D721Med (cell line): ENCODE data around the gene HSD17B1.

Experiments used
- DNase-seq: peaks from one replicate; pipeline ENCODE4 v3.0.0; 2011; ENCODE audit warnings: low spot score; ENCODE audit not compliant: insufficient read length
- FAIRE-seq: peaks from 2 replicates; lab custom pipeline; 2011; peaks lifted over from hg19 to GRCh38; lab: Jason Lieb, UNC
- CTCF ChIP-seq: IDR thresholded peaks from 2 replicates; pipeline ENCODE4 v1.5.1; 2012; ENCODE audit warnings: mild to moderate bottlenecking, control low read depth; ENCODE audit not compliant: insufficient read depth; ENCODE audit errors: missing control alignments

The HSD17B1 gene

GRCh38 chr17:42578282-42578869 lies 25.7 kb downstream of the HSD17B1 start:
- FAIRE-seq: no peak
- DNase-seq: peak; percentile 75
- TF ChIP-seq CTCF: peak; percentile 93

GRCh38 chr17:42579794-42580551 lies 27.2 kb downstream of the HSD17B1 start:
- no peak for FAIRE-seq
- no peak for TF ChIP-seq CTCF
- no peak for DNase-seq

DNA sequence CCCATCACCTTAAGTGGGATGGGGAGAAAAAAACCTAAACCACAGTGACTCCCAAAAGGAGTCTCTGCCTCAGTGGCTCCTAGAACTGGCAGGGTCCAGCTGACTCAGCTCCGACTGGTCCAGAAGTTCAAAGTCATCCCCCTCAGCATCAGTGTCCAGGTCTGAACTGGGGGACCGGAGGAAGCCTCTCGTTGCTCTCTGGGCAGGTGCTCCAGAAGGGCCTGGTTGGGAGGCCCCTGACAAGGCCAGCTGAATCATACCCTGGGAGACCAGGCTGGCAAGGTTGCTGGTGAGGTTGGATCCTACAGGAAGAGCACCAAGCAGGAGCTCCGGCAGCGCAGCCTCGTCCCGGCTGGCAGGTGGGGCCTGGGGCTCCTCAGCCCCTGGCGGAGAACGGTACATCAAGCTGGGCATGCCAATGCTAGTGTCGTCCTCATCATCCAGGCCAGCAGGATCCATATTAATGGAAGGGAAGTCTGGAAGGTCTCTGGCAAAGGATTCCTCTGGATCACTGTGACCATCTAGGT lies 29.1 kb downstream of the HSD17B1 start:
- DNase-seq (no peak), FAIRE-seq (no peak)
- no peak for TF ChIP-seq CTCF

GRCh38 chr17:42584880-42585279 lies 32.2 kb downstream of the HSD17B1 start:
- no peak for TF ChIP-seq CTCF
- no peak for FAIRE-seq
- no peak for DNase-seq

DNA sequence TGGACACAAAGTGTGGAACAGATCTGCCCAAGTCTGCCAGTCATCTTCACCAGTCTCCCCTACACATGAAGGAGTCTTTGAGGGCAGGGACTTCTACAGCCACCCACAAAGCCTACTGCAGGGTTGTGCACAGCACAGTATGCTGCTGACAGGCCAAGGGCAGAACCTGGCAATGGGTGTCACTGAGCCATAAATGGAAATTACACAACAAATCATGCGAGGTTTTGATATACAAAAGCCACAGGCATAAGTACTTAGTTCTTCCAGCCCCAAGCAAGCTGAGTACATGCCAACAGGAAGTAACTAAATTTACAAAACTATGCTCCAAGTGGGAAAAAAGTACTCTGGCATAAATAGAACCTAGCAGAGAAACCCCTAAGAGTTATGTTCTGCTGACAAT lies 32.6 kb downstream of the HSD17B1 start:
- no peak for DNase-seq
- TF ChIP-seq CTCF: no peak
- FAIRE-seq: no peak

DNA sequence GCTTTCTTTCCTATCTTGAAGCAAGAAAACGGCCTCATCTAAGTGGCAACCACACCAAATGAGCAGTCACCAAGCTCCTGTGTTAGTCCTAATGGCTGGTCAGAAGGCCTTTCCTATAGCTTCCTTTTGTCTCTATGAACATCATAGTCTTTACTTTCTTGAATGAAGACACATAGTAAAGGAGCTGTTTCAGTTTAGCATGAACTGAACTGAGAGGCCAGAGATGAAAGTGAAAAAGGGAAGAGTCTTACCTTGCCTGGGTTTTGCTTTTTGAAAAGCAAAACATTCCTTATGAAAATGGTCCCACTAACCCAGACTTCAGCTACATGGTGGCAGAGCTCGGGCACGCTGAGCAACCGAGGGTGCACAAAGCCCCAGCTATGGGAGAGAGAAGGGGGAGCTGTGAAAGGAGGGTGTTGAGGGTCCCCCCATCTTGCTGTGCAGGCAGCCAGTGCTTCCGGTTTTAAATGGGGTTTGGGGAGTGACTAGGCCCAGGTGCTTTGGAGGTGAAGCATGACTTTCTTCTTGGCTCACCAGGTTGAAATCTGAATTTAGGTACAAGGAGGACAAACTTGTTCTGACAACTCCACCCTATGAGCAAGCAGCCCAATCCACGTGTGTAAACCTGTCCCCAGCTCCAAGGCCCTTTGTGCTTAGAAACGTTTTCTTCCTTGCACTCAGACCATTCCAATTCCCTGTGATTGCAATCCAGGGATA lies 33.9 kb downstream of the HSD17B1 start:
- DNase-seq: no peak
- FAIRE-seq: no peak
- TF ChIP-seq CTCF: no peak
